GM18907 (cell line): ENCODE data around the gene KHSRP.
"Not testable (repeated sequence)": the region's sequence is repeated elsewhere in the genome, so short reads cannot be mapped to it uniquely, and the experiment has no call there.

Experiments
- ATAC-seq: cut with Tn5 transposase; IDR thresholded peaks from one replicate; pipeline ENCODE4 v1.9.1; 2021; ENCODE audit warnings: mild to moderate bottlenecking, moderate library complexity; ENCODE audit not compliant: unreplicated experiment

The KHSRP gene

DNA sequence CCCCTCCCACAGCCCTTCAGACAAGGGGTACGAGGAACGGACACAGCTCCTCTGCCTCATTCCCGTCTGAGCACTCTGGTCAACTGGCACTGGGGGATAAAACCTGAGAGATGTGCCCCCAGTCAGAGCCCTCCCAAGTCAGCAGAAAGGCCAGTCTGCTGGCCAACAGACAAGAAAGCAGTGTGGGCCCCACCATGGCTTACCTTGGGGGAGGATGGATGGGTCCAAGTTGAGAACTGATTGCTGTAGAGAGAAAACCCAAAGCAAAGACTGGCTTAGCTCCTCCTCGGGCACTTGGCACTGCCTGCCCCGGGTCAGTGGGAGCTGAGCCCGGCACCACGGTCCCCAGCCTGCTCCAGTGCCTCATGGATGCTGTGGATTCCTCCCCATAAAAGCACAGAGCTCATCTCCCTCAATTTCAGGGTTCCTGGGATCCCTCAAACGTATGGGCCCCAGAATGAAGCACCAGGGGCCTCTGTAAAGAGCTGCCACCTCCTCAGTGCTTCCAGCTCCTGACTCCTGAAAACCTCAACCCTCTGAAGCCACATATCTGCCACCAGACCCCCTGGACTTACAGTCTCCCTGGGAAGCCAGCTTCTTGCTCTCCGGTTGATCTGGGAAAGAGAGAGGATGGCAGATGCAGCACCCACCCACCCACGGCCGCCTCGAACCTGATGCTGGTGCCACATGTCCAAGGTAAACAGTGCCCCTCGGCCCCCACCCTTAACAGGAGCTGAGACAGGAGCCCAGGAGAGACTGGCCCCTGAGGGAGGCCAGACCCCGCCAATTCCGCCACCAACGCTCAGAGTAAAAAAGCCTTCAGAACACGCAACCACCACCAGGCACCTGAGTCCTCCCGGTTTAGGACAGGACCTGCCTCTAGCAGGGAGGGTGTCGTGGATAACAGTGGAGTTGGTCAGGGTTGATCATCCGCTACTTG is 3.3 kb downstream of the KHSRP start:
- ATAC-seq = no peak

DNA sequence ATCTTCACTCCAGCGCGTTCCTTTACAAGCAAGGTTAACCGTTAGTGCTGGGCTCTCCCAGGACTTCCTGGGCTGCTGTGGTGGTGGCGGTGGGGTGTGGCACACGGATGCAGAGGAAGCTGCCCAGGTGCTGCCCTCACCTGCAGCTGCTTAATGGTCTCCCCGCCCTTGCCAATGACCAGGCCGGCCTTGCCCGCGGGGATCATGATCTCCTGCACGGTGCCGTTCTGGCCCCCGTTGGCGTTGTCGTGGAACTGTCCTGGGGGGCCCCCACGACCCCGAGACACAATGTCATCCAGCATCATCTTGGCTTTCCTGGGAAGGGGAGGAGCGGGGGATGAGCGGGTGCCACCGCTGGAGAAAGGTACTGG is 6.1 kb downstream of the KHSRP start:
- ATAC-seq = no peak

DNA sequence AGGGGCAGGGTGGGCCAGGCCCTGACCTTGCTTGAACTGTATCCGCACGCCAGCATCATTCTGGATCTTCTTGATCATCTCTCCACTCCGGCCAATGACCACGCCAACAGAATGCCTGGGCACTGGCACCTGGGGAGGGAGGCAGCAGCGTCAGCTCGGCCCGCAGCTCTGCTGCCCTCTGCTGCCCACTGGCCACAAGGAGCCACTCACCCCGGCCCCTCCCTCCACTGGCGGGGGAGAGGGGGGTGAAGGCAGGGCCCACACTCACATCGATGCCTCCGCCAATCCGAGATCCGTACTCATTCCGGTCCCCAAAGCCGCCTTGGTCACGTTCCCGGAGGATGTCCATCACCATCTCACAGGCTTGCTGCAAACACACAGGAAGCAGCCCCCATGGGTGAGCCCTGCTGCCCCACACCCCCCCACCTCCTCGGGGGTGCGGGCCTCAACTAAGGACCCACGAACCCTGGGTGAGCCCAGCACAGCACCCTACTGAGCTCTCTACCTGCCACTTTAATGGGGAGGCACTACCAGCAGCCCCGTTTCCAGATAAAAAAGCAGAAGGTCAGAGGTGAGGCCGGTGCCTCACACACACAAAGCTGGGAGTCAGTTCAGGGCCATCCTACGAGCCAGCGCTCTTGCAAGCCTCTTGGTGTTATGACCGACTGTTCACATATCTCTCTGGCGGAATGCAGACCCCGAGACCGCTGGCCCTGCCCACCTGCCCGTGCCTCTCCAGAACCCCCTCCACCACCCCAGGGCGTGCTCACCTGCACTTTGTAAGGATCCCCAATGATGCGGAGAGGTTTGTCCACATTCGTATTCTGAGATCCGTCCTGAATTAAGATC is 6.7 kb downstream of the KHSRP start:
- no peak for ATAC-seq

DNA sequence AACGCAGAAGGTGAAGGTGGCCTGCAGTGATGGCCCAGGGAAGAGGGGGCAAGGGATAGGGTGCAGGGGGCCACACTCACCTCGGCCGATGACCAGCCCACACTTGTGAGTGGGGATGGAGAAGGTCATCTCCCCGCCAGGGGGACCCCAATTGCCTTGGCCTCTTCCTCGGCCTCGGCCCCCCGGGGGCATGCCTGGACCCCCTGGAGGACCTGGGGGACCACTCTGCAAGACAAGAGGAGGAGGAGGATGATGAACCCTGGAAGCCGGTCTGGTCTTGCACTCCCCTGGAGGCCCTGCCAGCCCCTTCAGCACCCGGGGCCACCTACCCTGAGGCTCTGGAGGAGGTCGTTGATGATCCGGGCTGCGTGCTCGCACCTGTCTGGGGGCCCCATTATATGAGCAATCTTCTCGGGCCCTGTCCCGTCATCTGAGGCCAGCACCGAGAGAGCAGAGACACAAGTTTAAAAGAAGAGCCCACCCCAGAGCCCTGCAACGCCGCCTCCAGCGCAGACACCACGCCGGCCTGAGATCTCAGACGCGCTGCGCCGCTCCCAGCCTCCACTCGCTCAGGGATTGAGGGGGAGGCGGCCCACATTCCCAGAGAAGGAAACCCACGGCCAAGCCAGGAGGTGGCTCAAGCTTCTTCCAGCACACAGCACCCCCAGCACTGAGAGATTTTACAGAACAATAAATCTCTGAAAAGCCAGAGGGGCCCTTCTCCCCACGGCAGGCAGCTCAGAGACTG is 7.8 kb downstream of the KHSRP start:
- ATAC-seq = no peak

DNA sequence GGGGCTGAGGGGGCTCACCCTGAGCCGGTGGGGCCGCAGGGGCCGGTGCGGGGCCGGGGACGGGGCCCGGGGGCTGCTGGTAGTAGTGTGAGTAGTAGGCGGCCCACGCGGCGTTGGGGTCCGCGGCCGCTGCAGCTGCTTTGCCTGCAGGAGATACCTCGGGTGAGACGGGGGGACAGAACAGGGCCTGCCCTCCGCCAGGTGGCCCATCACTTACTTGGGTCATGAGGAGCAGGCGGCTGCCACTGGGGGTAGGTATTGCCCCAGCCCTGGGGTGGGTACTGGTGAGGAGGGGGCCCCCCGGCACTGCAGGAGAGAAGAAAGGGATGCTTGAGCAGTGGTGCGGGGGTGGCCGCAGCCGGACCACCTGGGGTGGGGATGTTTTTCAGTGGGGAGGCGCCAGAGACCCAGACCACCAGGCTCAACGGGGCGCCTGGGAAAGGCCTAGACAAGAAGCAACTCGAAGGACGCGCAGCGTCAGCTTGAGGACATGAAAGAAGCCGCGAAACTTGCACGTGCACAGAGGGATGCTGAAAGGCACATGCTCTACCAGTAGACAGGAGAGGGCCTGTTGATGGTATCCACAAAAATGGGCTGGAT is 8.9 kb downstream of the KHSRP start:
- no peak for ATAC-seq

DNA sequence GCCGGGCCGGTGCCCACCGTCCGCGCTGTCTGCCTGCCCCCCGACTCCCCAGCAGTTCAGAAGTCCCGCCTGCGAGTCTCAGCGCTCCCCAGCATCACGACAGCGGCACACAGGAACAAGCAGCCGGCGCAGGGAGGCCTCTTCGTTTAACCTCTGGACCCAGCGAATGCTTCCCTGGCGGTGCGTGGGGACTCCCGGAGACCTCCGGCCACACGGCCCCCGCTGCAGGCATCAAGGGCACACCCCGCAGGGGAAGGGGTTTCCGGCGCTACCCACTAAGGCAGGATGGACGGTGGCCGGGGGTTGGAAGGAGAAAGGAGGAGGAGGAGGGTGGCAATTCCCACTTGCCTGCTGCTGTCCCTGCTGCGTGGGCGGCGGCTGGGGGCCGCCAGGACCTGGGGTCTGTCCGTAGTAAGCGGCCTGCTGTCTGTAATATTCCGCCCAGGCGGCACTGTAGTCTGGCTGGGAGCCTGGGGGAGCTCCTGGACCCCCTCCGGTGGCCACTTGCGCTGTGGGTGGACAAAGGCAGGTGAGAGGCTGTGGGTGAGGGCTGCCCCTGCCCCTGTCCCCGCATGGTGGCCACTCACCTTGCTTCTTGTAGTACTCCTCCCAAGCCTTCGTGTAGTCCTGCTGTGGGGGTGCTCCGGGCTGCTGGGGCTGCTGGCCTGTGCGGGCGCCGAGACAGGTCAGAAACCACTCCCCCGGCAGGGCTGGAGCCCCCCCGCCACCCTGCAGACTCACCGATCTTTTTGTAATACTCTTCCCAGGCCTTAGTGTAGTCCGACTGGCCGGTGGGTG is 9.6 kb downstream of the KHSRP start:
- no peak for ATAC-seq

DNA sequence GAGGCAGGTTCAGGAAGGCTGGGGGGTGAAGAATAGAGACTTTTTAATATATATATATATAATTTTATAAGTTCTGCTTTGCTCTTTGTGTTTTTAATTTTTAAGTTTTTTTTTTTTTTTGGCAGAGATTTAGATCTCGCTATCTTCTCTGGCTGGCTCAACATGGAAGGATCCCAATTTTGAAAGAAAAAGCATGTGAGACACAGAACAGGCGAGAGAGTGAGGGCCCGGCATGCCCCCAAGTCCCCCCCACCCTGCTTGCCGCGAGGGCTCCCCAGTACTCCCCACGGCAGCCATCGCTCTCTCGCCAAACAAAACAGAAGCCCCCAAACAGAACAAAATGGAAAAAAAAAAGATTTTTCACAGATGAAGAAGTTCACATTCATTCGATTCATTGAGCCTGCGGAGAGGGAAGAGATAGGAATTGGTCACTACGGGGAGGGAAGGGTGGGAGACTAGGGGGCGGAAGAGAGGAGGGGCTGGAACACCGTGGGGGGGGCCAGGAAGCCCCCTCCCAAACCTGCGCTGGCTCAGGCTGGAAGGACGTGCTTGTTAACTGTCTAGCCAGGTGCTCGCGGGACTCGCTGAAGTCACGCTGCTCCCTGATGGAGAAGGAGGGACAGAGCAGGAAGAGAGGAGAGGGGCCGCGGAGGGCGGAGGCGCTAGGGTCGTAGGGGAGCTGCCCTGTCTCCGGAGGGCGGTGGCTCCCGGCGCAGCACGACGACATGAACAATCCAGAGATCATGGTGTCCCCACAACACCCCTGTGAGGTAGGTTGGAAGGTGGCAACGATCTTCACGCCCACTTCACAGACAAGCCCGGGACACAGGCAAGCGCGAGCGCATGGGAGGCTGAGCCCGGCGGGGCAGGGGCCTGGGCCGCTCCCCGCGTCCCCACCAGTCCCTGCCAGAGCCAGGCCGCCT is 10.6 kb downstream of the KHSRP start:
- no peak for ATAC-seq

DNA sequence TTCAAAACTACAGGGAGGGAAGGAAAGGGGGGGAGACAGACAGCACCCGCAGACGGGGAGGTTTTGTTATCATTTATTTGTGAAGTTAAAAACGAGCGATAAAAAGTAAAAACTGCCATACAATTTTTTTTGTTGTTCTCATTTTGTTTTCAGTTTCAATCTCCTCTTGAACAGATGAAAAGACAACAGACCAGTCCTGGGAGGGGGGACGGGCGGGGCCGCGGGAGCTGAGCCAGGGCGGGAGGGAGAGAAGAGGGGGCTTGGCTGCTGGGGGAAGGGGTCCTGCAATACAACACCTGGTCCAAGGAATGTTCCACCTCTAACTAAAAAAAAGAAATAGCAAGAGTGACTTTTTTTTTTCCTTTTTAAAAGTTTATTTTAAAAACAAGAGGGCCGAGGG is 11.3 kb downstream of the KHSRP start:
- ATAC-seq = no peak

DNA sequence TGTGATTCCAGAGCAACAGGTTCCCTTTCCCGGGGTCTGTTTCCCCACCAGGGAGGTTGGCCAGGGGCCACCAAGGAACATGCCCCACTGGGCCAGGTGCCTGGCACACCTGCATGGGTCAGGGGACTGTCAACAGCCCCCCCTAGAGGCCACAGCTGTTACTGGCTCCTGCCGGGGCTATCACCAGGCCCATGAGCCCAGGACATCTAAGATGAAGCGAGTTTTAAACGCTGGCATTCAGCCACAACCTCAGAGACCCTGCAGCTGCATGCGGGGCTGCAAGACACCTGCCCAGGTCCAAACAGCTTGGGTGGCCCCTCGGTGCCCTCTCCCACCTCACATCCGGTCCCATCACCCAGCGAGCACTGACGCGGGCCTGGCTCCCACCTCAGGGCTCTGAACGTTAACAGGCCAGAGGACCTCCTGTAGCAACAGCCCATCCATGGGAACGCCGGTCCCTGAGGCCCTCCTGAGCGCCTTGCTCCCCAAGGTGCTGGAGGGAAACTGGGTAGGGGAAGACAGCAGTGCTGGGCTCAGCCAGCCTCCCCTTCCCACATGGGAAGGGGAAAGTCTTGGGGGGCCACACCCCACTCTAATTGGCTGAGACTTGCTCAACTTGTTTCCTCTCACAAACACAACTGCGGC is 12.0 kb downstream of the KHSRP start:
- no peak for ATAC-seq

DNA sequence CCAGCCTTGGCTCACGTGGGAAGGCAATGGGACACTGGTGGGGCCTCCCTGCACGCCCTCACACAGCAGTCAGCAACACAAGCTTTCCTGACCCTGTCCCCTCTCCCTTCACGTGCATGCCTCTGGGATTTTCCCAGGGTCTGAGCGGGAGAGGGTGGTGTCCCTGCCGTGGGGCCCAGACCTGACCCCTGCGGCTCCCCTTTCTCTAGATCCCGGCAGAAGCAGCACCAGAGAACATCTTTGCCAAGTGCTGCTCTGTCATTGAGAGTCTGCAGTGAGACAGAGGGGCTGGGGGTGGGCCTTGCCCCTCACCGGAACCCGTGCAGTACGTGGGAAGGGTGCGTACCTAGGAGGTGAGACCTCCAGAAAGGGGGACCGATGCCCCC is 12.6 kb downstream of the KHSRP start:
- no peak for ATAC-seq

DNA sequence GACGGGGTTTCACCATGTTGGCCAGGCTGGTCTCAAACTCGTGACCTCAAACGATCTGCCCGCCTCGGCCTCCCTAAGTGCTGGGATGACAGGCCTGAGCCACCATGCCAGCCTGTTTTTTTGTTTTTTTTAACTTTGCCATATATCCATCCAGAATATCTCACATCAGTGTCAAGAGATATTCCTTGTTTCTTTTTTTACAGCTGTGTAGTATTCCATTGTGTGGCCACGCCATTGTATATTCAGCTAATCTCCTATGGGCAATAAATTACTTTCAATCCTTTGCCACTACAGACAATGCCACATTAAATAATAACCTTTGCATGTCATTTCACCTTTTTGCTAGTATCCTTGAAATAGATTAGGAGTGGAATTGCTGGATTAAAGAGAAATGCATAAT is 15.3 kb downstream of the KHSRP start:
- ATAC-seq = no peak

DNA sequence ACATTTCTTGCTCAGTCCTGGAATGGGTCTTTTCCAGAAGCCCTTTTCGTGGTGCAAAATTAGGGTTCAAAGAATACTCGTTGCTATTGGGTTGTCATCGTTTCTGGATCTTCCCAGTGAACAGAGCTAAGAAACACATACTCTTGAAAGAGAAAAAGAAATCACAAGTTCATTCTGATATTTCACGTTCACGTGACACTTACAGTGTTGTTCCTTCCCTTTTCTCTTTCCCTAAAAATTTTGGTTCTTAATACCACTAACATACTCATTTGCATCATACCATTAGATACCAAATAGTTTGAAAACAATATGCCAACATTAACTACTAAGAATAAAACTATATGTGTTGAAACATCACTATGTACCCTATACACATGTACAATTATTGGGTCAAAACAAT is 18.2 kb downstream of the KHSRP start:
- ATAC-seq = no peak

DNA sequence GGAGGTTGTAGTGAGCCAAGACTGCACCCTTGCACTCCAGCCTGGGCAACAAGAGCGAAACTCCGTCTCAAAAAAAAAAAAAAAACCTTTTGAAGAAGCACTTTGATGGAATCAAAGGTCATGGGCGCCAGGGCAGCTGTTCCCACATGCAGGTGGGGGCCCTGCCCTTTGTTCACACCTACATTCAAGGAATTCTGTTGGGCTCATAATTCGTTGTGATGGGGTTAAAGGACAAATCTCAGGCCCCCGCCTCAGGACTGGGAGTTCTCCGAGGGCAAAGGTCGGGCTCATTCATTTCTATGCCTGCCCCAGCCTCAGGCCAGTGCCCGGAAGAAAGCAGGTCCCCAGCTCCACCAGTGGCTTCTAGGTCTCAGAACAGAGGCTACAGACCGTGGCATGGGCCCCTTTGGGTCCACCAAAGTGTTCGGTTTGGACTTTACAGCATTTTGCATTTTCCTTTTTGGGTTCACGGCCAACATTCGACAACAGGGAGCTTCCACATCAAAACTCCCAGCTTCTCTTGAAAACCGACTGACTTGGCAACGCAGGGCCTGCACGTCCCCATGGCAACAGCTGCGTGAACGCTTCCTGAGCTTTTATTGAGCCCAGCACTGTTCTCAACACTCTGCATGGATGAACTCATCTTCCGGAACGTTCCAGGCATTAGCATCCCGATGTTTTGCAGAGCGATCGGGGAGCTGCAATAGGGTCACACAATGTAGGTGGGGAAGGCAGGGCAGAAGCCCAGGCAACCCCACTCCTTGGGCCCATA is 21.6 kb downstream of the KHSRP start:
- ATAC-seq = no peak

DNA sequence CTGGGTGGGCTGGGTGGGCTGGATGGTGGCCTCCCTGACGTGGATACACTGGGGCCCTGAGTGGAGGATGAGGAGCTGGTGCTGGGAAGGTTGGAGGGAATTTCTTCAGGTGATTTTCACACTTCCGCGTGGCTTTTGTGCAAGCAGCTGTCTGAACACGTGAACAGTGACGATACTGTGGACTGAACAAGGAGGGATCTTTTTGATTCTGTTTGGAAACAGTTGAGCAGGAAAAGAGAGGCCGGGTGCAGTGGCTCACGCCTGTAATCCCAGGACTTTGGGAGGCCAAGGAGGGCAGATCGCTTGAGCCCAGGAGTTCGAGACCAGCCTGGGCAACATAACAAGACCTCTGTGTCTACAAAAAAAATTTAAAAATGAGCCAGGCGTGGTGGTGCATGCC is 22.6 kb downstream of the KHSRP start:
- no peak for ATAC-seq

DNA sequence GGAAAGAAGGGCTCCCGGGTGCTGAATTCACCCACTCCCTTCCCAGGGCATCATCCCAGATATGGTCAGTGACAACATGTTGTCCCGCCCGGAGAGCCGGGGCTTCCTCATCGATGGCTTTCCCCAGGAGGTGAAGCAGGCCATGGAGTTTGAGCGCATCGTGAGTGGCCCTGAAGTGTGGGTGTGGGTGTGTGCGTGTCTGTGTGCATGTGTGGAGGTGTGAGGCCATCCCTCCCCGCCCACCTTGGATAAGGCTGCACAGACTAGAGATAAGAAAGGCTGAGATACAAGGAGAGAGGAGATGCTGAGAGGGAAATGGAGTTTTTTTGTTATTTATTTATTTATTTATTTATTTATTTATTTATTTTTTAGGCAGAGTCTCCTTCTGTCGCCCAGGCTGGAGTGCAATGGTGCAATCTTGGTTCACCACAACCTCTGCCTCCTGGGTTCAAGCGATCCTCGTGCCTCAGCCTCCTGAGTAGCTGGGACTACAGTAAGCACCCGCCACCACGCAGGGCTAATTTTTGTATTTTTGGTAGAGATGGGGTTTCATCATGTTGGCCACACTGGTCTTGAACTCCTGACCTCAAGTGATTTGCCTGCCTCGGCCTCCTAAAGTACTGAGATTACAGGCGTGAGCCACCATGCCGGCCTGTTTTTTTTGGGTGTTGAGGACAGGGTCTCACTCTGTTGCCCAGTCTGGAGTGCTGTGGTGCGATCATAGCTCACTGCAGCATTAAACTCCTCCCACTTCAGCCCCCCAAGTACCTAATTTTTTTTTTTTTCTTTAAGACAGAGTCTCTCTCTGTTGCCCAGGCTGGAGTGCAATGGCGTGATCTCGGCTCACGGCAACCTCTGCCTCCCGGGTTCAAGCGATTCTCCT is 24.3 kb downstream of the KHSRP start:
- ATAC-seq = not testable (repeated sequence)

DNA sequence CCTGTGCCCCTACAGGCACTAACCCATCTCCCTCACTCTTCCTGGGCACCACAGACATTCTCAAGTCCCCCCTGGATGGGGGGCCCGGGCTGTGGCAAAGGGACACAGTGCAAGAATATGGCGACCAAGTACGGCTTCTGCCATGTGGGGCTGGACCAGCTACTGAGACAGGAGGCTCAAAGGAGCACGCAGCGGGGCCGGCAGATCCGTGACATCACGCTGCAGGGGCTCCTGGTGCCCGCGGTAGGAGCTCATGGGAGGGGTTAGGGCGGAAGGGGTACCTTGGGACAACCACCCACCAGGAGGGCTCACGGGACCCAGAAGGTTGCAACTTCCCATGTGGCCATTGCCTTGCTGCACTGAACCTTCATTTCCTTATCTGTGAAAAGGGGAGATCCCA is 28.3 kb downstream of the KHSRP start:
- no peak for ATAC-seq

DNA sequence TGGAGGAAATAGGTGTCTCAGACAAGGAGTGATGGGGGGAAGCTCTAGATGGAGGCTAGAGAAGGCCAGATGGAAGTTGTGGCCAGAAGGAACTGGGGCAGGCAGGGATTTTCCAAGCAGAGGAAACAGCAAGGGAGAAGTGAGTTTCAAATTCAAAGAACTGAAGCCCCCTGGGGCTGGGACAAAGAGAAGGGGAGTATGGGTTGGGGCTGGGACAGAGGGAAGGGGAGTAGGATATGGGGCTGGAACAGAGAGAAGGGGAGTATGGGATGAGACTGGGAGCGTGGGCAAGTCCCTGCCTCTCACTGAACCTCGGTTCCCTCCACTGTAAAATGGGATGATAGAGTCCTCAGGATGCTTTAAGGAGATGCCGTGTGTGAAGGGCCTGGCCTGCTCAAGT is 29.8 kb downstream of the KHSRP start:
- ATAC-seq = no peak
